CD4-positive, alpha-beta T cell treated with Interleukin-10 for 1 hour (primary cell): ENCODE results near the gene ARL4A.
A peak's percentile ranks its signal among the peaks of the same experiment; 100 is the strongest.
"Not testable (repeated sequence)": the region's sequence is repeated elsewhere in the genome, so short reads cannot be mapped to it uniquely, and the experiment has no call there.

Experiments used
- DNase-seq: peaks from one replicate; pipeline ENCODE4 v3.0.0-alpha.2; 2020

Gene ARL4A

GRCh38 chr7:12686891-12687717, at the start of gene ARL4A:
Gene ARL4A, plus strand, starts transcription at chr7:12687633. Its CDS starts 622 bp downstream, at chr7:12688255.
- DNase-seq: peak; percentile 92

GRCh38 chr7:12637819-12638592, 49.4 kb upstream of the ARL4A start:
- DNase-seq: peak; percentile 14

GRCh38 chr7:12638851-12639456, 48.5 kb upstream of the ARL4A start:
- peak; percentile 60 for DNase-seq

- DNase-seq: no peak
These were observed 46.9 kb upstream of the ARL4A start for GRCh38 chr7:12640299-12641096.

- no peak for DNase-seq
These were observed 46.2 kb upstream of the ARL4A start for GRCh38 chr7:12641196-12641595.

GRCh38 chr7:12642508-12642907, 44.9 kb upstream of the ARL4A start:
- no peak for DNase-seq

GRCh38 chr7:12643001-12643643, 44.3 kb upstream of the ARL4A start:
- no peak for DNase-seq

GRCh38 chr7:12643644-12644043, 43.8 kb upstream of the ARL4A start:
- no peak for DNase-seq

- not testable (repeated sequence) for DNase-seq
These were observed 42.2 kb upstream of the ARL4A start for GRCh38 chr7:12645212-12645611.

- no peak for DNase-seq
These were observed 41.3 kb upstream of the ARL4A start for GRCh38 chr7:12646139-12646538.

GRCh38 chr7:12647364-12648219, 39.8 kb upstream of the ARL4A start:
- no peak for DNase-seq

- no peak for DNase-seq
These were observed 38.6 kb upstream of the ARL4A start for GRCh38 chr7:12648704-12649261.

GRCh38 chr7:12649348-12649747, 38.1 kb upstream of the ARL4A start:
- DNase-seq: no peak

- no peak for DNase-seq
These were observed 37.4 kb upstream of the ARL4A start for GRCh38 chr7:12650080-12650479.

- no peak for DNase-seq
These were observed 34.3 kb upstream of the ARL4A start for GRCh38 chr7:12653110-12653509.

GRCh38 chr7:12653518-12653917, 33.9 kb upstream of the ARL4A start:
- DNase-seq: no peak

- DNase-seq: no peak
These were observed 32.3 kb upstream of the ARL4A start for GRCh38 chr7:12655161-12655560.

GRCh38 chr7:12660423-12660822, 27.0 kb upstream of the ARL4A start:
- DNase-seq: not testable (repeated sequence)

- DNase-seq: not testable (repeated sequence)
These were observed 26.4 kb upstream of the ARL4A start for GRCh38 chr7:12660986-12661385.

- DNase-seq: no peak
These were observed 25.9 kb upstream of the ARL4A start for GRCh38 chr7:12661581-12661980.
